C4-2B (cell line): ENCODE data around the gene ABCG1.
A peak's percentile ranks its signal among the peaks of the same experiment; 100 is the strongest.

Experiments used
- H3K27ac ChIP-seq: fragments of 450-650 bp; 2 replicates; pipeline ENCODE4 v1.5.1; 2017
- CTCF ChIP-seq: fragments of 450-650 bp; conservative IDR thresholded peaks from 2 replicates; pipeline ENCODE4 v1.5.1; 2017; ENCODE audit warnings: mild to moderate bottlenecking
- ZFX ChIP-seq: fragments of 450-650 bp; IDR thresholded peaks from 2 replicates; pipeline ENCODE4 v1.6.1; 2017

The ABCG1 gene

DNA sequence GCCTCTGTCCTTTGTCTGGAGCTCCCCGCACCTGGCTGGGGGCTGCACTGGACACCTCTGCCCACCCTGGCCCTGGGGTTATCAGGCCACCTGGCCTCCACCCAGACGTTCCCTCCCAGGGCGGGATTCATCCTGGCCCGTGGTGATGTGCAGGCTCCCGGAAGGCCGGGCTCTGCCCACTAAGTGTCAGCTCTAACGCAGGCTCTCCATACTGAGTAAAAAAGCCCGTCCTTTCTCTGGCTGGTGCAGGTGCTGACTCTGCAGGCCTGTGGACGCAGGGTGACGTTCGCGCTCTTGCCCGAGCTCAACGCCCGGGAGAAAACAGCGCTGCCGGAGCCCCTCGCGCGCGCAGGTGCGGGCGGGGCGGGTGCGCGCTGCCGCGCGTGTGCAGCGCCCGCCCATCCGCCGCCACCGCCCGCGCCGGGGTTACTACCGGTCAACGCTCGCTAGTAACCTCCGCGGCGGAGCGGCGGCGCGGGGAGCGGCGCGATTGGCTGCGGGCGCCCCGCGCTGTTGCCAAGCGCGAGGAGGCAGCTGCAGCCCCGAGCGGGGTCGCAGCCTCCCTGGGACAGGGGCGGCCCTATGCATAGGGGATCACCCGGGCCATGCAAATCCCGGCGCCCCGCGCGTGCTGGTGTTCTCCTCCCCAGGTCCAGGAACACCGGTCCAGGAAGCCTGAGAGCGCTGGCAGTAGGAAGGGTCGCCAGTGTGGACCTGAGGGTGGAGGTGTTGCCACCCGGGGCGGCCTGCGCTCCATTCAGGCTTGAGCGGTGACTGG, 15.7 kb downstream of the ABCG1 start:
- peak overlapping the region; percentile 83 for H3K27ac ChIP-seq
- TF ChIP-seq ZFX (no peak), CTCF (no peak)

DNA sequence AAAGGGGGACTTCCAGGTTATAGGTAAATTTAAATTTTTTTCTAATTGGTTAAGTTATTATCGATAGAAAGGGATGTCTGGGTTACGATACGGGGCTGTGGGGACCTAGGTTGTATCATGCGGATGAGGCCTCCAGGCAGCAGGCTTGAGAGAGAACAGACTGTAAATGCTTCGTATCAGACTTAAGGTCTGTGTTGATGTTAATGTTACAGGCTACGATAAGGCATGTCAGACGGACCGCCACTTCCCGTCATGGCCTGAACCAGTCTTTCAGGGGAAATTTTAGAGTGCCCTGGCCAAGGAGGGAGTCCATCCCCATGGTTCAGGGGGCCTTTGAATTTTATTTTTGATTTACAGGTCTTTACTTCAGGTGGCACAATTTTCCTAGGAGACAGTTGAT, 16.7 kb downstream of the ABCG1 start:
- H3K27ac ChIP-seq, result peak overlapping the region; percentile 83

GRCh38 chr21:42236014-42236413, 17.1 kb downstream of the ABCG1 start:
- no peak for TF ChIP-seq CTCF
- no peak overlapping the region for H3K27ac ChIP-seq

More for the DNA sequence above, 16.7 kb downstream of the ABCG1 start:
- TF ChIP-seq CTCF, result no peak
- TF ChIP-seq ZFX, result no peak

- peak overlapping the region; percentile 38; the same call in 1 of the 2 replicates for H3K27ac ChIP-seq
- TF ChIP-seq ZFX (no peak), CTCF (no peak)
These were observed 17.8 kb downstream of the ABCG1 start for GRCh38 chr21:42236693-42237092.

GRCh38 chr21:42237161-42237560, 18.2 kb downstream of the ABCG1 start:
- H3K27ac ChIP-seq, result peak overlapping the region; percentile 38
- TF ChIP-seq ZFX (no peak), CTCF (no peak)

- peak overlapping the region; percentile 38 for H3K27ac ChIP-seq
- TF ChIP-seq CTCF (no peak), ZFX (no peak)
These were observed 18.6 kb downstream of the ABCG1 start for GRCh38 chr21:42237577-42237976.

DNA sequence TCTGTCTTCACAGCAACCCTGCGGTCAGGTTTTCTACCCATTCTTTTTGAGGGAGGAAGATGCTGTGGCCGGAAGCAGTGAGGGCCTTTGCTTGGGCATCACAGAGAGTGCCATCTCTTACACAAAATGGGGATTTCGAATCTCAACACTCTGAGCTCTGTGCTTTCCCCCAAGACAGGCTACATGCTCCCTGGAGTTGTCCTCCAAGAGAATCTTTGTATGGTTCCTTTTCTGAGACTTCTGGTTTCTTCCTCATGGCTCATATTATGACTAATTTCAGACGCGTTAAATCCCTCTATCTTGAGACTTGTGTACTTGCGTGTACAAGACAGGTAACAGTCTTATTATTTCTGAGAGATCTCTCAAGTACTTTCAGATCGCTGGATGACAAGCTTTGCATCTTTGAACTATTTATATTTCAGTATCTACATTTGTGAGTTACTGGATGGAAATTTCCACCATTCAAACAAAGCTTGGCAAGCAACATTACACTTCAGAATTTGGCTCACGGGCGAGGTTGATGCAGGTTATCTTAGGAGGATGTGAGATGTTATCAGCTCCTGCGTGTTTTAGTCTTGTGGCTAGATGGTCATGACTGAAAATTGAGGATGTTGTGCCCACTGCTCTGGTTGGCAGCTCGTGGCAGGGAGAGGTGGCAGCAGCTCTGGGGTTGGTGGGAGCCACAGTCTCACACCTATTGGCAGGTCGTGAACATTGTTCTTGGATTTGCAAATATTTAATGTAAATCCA, 19.4 kb downstream of the ABCG1 start:
- peak overlapping the region; percentile 38 for H3K27ac ChIP-seq
- no peak for TF ChIP-seq ZFX
- TF ChIP-seq CTCF, result no peak
